ENCODE data around the gene FBXO24.

- no peak for TF ChIP-seq CTCF (IDR thresholded peaks at IDR 0.05; ENCODE audit: poor library complexity)
- no peak for TF ChIP-seq EZH2 (IDR thresholded peaks at IDR 0.05; ENCODE audit: borderline replicate concordance)
Observed at GRCh38 chr7:100582041-100582579, 4.0 kb upstream of the FBXO24 start.

Data from hepatocyte (in vitro differentiated cells).